ENCODE data around the gene SF1.

The SF1 gene

DNA sequence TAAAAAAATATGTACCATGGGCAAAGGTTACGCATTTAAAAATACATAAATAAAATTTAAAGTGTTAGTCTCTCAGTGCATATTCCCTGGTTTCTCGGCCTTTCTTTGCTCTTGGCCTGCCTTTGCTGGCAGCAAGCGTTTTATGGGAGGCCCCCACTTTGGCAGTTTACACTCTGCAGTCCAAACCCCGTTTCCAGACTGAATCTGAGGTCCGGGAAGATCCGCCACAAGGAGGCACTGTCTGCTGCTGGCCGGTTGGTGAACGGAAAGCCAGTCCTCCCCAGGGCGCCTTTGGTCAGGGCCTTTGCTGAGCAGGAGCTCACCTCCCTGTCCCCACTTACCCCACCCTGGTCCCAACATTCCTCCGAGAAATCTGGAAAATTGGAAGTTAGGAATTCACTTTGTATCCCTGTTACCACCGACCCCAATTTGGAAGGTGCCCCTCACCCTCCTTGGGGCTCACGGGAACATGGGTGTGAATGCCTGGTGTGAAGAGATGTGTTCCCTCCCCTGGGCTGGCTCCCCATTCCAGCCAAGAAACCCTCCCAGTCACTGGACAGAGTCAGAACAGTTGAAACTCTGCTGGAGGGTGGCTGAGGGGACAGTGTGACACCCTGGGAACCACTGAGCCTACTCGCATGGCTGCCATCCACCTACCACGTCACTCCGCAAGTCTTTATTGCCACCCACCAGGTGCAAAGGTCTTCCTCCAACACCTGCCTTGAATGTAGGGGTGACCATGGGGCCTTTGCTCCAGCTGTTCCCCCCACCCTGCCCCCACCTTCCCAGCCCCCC, 9.4 kb upstream of the SF1 start:
- TF ChIP-seq, protein P1, sequence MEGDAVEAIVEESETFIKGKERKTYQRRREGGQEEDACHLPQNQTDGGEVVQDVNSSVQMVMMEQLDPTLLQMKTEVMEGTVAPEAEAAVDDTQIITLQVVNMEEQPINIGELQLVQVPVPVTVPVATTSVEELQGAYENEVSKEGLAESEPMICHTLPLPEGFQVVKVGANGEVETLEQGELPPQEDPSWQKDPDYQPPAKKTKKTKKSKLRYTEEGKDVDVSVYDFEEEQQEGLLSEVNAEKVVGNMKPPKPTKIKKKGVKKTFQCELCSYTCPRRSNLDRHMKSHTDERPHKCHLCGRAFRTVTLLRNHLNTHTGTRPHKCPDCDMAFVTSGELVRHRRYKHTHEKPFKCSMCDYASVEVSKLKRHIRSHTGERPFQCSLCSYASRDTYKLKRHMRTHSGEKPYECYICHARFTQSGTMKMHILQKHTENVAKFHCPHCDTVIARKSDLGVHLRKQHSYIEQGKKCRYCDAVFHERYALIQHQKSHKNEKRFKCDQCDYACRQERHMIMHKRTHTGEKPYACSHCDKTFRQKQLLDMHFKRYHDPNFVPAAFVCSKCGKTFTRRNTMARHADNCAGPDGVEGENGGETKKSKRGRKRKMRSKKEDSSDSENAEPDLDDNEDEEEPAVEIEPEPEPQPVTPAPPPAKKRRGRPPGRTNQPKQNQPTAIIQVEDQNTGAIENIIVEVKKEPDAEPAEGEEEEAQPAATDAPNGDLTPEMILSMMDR (IDR thresholded peaks at IDR 0.05; ENCODE audit: insufficient read depth, low read length, missing control alignments) = peak; percentile 77
- no peak overlapping the region for H3K4me3 ChIP-seq (ENCODE audit: low read depth, low read length)
- no peak for DNase-seq (ENCODE audit: low read depth, low spot score)
- ChIA-PET POLR2A (no interaction called here), CTCF (interaction anchor here (0.7 to 2.3 kb wide), 12 partner anchors 9 to 330 kb away, joined by 3 to 13 read pairs (median 4); partner anchors contain the start of genes MAP4K2, SF1 and ZNHIT2)

DNA sequence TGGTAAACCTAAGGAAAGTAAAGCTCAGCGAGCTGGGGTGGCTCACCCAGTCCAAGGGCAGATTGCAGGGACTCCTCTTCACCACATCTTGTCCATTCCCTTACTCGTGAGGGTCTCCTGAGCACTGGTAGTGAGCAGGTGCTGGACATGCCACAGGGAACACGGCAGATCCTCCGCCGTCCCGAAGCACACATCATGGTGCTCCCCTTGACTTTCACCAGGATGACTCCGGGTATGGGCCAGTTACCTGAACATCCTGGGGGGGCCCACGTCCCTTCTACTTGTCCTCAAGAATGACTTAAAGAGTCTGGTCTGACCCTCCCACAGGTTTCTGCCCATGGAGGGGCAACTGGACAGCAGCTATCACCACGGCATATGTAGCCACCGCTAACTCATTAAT, 8.0 kb upstream of the SF1 start:
- no peak overlapping the region for H3K4me3 ChIP-seq (ENCODE audit: low read depth, low read length)
- ChIA-PET POLR2A (no interaction called here), CTCF (interaction anchor here (0.6 to 1.7 kb wide), 8 partner anchors 16 to 332 kb away, joined by 3 to 7 read pairs (median 3); no protein-coding TSS in a partner anchor)
- no peak for DNase-seq (ENCODE audit: low read depth, low spot score)
- TF ChIP-seq, protein P1 (IDR thresholded peaks at IDR 0.05; ENCODE audit: insufficient read depth, low read length, missing control alignments) = no peak

DNA sequence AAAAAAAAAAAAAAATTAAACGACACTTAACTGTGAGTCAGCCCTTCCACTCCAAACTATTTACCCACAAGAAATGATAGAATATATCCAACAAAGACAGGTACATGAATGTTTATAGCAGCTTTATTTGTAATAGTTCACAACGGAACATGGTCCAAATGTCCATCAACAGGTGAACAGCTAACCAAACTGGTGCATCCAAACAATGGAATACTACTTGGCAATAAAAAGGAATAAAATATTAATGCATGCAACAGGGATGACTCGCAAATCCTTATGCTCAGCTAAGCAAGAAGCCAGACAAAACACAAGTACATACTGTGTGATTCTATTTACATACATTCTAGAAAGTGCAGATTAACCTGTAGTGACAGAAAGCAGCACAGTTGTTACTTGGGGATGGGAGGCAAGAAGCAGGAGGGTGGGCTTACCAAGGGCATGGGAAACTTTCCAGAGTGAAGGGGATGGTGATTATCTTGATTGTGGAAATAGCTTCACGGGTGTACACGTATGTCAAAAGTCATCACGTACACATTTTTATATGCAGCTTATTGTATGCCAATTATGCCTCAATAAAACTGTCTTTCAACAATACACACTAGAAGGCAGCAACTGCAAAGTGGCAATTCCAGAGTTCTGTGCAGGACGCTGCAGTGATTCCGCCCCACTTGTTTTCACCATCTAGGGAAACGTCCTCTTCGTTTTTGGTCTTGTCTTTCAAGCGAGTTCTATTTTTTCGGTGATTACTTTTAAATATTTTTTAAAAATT, 6.7 kb upstream of the SF1 start:
- no peak for DNase-seq (ENCODE audit: low read depth, low spot score)
- TF ChIP-seq, protein P1 (IDR thresholded peaks at IDR 0.05; ENCODE audit: insufficient read depth, low read length, missing control alignments) = no peak
- H3K4me3 ChIP-seq (ENCODE audit: low read depth, low read length) = no peak overlapping the region
- ChIA-PET CTCF (interaction anchor here (0.8 to 3.1 kb wide), 8 partner anchors 9 to 334 kb away, joined by 3 to 16 read pairs (median 5); partner anchors contain the start of gene MAP4K2), POLR2A (interaction anchor here (0.5 kb wide), 1 partner anchor 307 kb away, joined by 3 read pairs; no protein-coding TSS in a partner anchor)

DNA sequence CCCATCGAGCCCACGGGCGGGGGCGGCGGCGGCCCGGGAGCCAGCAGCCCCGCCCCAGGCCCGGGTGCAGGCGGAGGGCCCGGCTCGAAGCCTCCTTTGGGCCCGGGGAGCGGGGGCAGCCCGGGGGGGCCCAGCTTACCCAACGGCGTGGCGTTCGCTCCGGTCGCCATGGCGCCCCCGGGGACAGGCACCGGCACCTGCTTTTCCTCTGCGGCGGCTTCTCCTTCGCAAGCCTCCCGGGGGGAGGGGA, 194 bp downstream of the SF1 start:
- POLR2A ChIA-PET = interaction anchor here (0.9 to 1.1 kb wide), 5 partner anchors 17 to 263 kb away, joined by 3 to 7 read pairs (median 4); partner anchors contain the start of gene SAC3D1
- H3K4me3 ChIP-seq (ENCODE audit: low read depth, low read length) = peak overlapping the region; percentile 93
- CTCF ChIA-PET = interaction anchor here (1.0 to 4.2 kb wide), 3 partner anchors 10 to 104 kb away, joined by 4 to 29 read pairs (median 11); no protein-coding TSS in a partner anchor
- no peak for DNase-seq (ENCODE audit: low read depth, low spot score)
- TF ChIP-seq, protein P1 (IDR thresholded peaks at IDR 0.05; ENCODE audit: insufficient read depth, low read length, missing control alignments) = no peak

DNA sequence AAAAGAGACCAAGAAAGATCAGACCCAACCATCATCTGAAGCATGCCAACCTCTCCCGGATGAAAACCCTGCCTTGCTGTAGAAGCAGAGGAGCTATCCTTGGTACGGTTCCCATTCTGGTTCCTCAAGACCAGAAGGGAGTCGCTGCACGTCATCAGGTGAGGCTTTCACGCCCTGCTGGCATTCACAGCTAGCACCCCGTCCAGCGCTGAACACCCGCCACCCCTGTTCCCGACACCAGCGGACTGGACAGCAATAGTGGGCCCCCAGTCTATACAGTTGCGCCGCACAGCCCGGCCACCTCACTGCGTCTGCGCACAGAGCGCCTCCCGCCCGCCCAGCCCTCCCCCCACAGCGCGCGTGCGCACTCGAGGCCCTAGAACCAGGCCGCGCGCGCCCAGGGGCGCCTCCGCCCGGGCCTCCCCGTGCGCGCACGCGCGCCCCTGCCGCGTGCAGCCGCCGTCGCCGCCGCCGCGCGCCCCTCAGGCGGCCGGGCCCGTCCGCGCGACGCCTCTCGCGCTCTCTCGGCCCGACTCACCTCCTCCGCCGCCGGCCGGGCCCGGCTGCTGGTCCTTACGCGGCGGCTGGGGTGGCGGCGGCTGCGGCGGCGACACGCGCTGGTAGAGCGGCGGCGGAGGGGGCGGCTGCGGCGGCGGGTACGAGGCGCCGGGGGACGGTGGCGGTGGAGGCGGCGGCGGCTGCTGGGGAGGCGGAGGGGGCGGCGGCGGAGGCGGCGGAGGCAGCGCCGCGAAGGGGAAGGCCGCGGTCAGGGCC, 706 bp downstream of the SF1 start:
- TF ChIP-seq, protein P1 (IDR thresholded peaks at IDR 0.05; ENCODE audit: insufficient read depth, low read length, missing control alignments) = no peak
- CTCF ChIA-PET = interaction anchor here (1.0 to 6.5 kb wide), 3 partner anchors 9 to 126 kb away, joined by 3 to 34 read pairs (median 29); no protein-coding TSS in a partner anchor

More for the DNA sequence above, 706 bp downstream of the SF1 start:
- peak; percentile 31 for DNase-seq (ENCODE audit: low read depth, low spot score)
- POLR2A ChIA-PET = interaction anchor here (0.6 to 1.1 kb wide), 2 partner anchors 23 to 98 kb away, joined by 3 to 4 read pairs; no protein-coding TSS in a partner anchor
- peak overlapping the region; percentile 93 for H3K4me3 ChIP-seq (ENCODE audit: low read depth, low read length)
